ENCODE measurements around the gene RPS10.
A peak's percentile ranks its signal among the peaks of the same experiment; 100 is the strongest.

The RPS10 gene

DNA sequence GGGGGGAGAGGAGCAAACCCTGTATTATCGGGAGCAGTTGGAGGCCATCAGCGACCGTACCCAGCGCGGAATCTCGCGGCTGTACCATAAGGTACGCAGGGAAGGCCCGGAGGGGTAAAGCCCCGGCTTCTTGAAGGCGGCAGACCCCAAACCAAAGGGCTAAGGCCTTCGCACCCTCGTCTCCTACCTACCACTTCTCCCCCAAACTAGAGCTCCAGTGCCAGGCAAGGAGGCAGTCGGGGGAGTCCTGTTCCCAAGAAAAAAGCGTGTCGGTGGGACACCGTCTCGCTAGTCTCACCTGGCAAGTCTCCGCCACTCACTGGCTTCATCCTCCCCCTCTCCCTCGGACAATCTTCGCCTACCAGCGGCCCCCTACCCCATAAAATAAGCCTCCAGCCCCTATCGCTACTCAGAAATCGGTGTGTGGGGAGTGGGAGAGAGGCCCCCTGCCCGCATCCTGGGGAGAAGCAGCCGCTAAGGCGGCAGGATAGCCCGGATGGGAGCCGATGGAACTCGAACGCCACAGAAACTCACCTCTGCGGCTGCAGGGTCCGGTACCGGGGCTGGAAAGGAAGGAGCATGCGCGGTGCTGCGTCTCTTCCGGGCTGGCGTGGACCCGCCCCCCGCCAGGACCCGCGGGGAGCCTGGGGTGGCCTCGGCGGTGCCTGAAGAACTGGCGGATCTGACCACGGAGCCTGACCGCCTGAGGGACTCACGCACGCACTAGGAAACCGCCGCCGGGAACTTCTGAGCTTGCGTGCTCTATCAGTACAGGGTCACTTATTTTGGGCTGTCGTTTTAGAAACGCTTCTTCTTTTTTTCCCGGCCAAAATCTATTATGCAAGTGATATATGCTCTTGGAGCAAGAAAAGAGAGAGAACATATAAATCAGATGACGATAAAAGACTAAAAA is at the start of gene RPS10:
Gene RPS10 (minus strand): TSS at position 572 of the 913 bp plus-strand sequence. CDS start 848 bp downstream, outside the sequence.
- H3K9ac ChIP-seq (ENCODE audit: low read length) = peak within 1 kb of the TSS; percentile 96
- peaks cover 16% of the 10 kb centered on the region for H3K36me3 ChIP-seq (ENCODE audit: control insufficient read depth, insufficient read depth, low read length)
- peak within 1 kb of the TSS; percentile 93 for H3K4me3 ChIP-seq (ENCODE audit: low read length)
- H3K4me1 ChIP-seq (ENCODE audit: control insufficient read depth, insufficient read depth, low read length) = peaks cover 2% of the 10 kb centered on the region
- no peaks in the 10 kb centered on the region for H3K27me3 ChIP-seq (ENCODE audit: control insufficient read depth, insufficient read depth, low read length)
- H3K27ac ChIP-seq (ENCODE audit: low read depth, low read length) = peak within 1 kb of the TSS; percentile 87

DNA sequence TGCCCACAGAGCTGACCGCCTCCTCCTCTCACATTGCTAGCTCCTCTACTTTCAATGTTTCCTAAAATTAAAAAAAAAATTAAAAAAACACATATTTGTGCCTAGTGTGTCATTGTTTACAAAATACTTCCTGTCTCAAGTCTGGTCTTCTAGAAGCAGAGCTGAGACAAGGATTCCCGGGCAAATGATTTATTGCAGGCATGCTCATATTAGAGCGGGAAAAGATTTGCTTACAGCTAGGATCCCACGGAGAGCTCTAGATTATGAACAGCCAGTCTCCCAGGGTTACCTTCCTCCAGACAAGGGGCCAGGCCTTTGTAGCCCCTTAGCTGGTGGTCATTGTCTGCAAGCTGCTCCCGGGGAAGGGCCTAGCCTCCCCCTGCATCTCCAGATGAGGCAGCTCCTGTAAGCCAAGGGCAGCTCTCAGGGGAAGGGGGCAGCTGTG is 49.4 kb upstream of the RPS10 start:
- no peak overlapping the region for H3K4me3 ChIP-seq (ENCODE audit: low read length)
- no peak overlapping the region for H3K27ac ChIP-seq (ENCODE audit: low read depth, low read length)
- H3K36me3 ChIP-seq (ENCODE audit: control insufficient read depth, insufficient read depth, low read length) = no peaks in the 10 kb centered on the region
- H3K4me1 ChIP-seq (ENCODE audit: control insufficient read depth, insufficient read depth, low read length) = no peaks in the 10 kb centered on the region
- H3K27me3 ChIP-seq (ENCODE audit: control insufficient read depth, insufficient read depth, low read length) = no peaks in the 10 kb centered on the region
- H3K9ac ChIP-seq (ENCODE audit: low read length) = no peak overlapping the region

DNA sequence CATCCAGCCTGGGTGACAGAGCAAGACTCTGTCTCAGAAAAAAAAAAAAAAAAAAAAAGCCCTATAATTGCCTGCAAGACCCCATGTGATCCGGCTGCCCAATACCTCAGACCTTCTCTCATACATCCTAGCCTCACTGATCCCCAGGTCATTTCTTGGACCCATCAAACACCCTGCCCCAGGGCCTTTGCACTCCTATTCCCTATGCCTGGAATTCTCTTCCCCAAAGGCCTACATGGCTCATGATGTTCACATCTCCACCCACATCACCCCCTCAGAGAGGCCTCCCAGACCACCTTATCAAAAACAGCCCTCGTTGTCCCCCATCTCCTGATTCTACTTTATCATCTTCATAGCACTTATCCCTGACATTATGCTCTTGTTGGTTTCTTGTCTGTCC is 48.9 kb upstream of the RPS10 start:
- Histone ChIP-seq H3K36me3 (ENCODE audit: control insufficient read depth, insufficient read depth, low read length) (no peaks in the 10 kb centered on the region), H3K27me3 (ENCODE audit: control insufficient read depth, insufficient read depth, low read length) (no peaks in the 10 kb centered on the region), H3K4me3 (ENCODE audit: low read length) (no peak overlapping the region), H3K4me1 (ENCODE audit: control insufficient read depth, insufficient read depth, low read length) (no peaks in the 10 kb centered on the region), H3K27ac (ENCODE audit: low read depth, low read length) (no peak overlapping the region), H3K9ac (ENCODE audit: low read length) (no peak overlapping the region)

DNA sequence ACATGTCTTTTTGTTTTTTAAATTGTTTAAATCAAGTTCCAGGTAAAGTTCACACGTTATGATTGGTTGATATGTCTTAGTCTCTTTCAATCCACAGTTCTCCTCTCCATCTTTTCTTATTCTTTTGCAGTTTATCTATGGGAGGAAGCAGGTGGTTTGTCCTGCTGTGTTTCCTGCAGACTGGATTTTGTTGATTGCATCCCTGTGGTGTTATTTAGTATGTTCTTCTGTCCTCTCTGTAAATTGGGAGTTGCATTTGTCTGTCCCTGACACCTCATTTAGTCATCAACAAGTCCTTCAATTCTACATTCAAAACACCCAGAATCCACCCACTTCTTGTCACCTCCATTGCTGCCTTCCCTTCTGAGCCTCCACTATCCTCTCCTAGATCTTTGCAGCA is 48.1 kb upstream of the RPS10 start:
- H3K4me1 ChIP-seq (ENCODE audit: control insufficient read depth, insufficient read depth, low read length) = no peaks in the 10 kb centered on the region
- H3K9ac ChIP-seq (ENCODE audit: low read length) = no peak overlapping the region
- no peak overlapping the region for H3K4me3 ChIP-seq (ENCODE audit: low read length)
- H3K27me3 ChIP-seq (ENCODE audit: control insufficient read depth, insufficient read depth, low read length) = no peaks in the 10 kb centered on the region
- no peak overlapping the region for H3K27ac ChIP-seq (ENCODE audit: low read depth, low read length)
- H3K36me3 ChIP-seq (ENCODE audit: control insufficient read depth, insufficient read depth, low read length) = no peaks in the 10 kb centered on the region

DNA sequence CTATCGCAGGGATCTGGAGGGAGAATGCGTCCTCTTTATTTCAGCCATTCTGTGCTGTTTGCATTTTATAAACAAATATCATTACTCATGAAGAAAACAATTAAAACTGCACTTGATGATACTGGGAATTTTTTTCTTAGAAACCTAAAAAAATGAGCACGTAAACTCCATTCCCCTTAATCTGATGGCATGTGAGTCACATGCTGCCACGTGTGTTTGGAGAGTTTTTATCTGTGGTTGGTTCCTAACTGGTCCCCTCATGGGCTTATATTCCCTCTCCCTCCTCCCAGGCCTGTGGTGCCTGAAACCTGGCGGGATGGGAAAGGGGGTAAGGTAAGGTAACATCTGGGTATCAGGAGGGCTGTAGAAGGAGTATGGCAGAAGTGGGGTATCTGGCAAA is 46.6 kb upstream of the RPS10 start:
- Histone ChIP-seq H3K36me3 (ENCODE audit: control insufficient read depth, insufficient read depth, low read length) (no peaks in the 10 kb centered on the region), H3K4me1 (ENCODE audit: control insufficient read depth, insufficient read depth, low read length) (no peaks in the 10 kb centered on the region), H3K27me3 (ENCODE audit: control insufficient read depth, insufficient read depth, low read length) (no peaks in the 10 kb centered on the region), H3K27ac (ENCODE audit: low read depth, low read length) (no peak overlapping the region), H3K9ac (ENCODE audit: low read length) (no peak overlapping the region), H3K4me3 (ENCODE audit: low read length) (no peak overlapping the region)

DNA sequence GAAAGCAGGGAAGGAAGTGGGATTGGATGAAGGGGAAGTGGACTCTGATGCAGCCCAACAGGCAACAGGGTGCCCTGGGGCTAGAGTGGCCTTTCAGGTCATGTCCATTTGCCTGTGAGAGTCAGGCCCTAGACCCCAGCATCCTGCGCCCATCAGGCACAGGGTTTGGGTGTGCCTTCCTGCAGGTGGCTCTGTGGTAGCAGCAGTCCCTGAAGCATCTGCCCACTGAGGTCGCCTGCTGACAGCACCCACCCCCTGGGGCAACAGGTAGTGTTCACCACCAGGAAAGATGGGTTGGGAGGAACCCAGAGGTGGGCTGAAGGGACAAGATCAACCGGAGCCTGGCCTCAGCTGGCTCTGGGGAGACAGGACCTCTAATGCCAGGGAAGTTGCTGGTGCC is 43.6 kb upstream of the RPS10 start:
- Histone ChIP-seq H3K4me3 (ENCODE audit: low read length) (no peak overlapping the region), H3K4me1 (ENCODE audit: control insufficient read depth, insufficient read depth, low read length) (no peaks in the 10 kb centered on the region), H3K27me3 (ENCODE audit: control insufficient read depth, insufficient read depth, low read length) (peaks cover 17% of the 10 kb centered on the region), H3K27ac (ENCODE audit: low read depth, low read length) (no peak overlapping the region), H3K9ac (ENCODE audit: low read length) (no peak overlapping the region), H3K36me3 (ENCODE audit: control insufficient read depth, insufficient read depth, low read length) (no peaks in the 10 kb centered on the region)

DNA sequence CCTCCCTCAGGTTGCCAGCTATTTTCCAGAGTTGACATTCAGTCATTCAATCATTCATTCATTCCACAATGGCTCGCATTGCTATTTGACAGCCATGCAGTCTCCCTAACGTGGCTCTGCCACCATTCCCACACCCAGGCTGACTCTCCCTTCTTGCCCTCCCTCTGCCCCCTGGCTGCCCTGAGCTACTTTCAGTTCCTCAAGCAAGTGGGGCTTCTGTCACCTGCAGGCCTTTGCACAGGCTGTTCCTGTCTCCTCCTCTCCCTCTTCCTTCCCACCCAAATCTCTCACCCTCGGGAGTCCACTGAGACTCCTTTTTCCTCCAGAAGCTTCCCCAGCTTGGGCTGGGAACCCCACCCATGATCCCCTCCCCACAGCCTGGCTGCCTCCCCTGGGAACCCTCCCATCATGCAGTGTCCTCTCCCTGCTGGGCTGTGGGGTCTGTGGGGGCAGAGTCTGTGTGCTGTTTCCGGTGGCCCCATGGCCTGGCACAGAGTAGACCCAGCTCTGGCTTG is 42.6 kb upstream of the RPS10 start:
- no peak overlapping the region for H3K9ac ChIP-seq (ENCODE audit: low read length)
- no peaks in the 10 kb centered on the region for H3K36me3 ChIP-seq (ENCODE audit: control insufficient read depth, insufficient read depth, low read length)
- peaks cover 21% of the 10 kb centered on the region for H3K27me3 ChIP-seq (ENCODE audit: control insufficient read depth, insufficient read depth, low read length)
- H3K27ac ChIP-seq (ENCODE audit: low read depth, low read length) = no peak overlapping the region
- no peak overlapping the region for H3K4me3 ChIP-seq (ENCODE audit: low read length)
- no peaks in the 10 kb centered on the region for H3K4me1 ChIP-seq (ENCODE audit: control insufficient read depth, insufficient read depth, low read length)

DNA sequence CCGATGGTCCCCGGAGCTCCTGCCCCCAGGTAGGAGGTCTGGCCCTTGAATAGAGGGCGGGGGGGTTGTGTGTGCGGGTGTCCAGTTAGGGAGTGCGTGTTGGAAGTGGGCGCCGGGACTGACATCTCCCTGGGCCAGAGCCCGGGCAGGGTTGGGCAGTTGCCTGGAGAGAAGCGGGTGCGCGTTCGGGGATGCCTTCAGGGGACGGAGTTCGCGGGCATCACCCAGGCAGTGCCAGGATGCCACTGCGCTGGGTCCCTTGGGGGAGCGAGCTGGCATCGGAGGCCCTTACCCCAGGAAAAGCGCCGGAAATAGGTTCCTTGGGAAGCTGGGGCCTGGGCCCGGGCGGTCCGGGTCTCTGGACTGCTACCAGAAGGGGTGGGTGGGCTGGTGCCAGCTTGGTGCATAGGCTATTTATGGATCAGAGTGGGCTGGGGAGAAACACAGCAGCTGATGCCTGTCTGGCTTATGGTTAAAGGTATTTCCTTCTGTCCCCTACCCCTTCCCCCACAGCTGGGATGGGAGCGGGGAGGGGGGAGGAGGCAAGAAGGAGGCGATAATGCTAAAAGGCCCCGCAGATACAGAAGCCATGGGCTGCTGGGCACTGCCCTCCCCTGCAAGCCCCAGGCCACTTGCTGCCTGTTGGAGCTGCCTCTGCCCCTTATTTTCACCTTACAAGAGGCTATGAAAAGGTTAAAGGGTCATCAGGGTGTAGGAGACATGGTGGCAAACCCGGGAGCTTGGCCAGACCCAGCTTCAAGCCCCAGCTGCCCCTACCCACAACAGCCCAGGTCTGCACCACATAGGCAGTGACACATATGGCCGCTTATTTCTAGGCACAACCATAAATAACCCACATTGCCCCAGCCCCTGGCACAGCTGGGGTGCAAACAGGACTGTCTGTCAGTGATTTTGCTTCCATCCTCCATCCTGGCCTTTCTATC is 40.6 kb upstream of the RPS10 start:
- H3K4me1 ChIP-seq (ENCODE audit: control insufficient read depth, insufficient read depth, low read length) = no peaks in the 10 kb centered on the region
- H3K4me3 ChIP-seq (ENCODE audit: low read length) = peak overlapping the region; percentile 41
- H3K9ac ChIP-seq (ENCODE audit: low read length) = no peak overlapping the region
- H3K27ac ChIP-seq (ENCODE audit: low read depth, low read length) = no peak overlapping the region
- no peaks in the 10 kb centered on the region for H3K36me3 ChIP-seq (ENCODE audit: control insufficient read depth, insufficient read depth, low read length)
- peaks cover 21% of the 10 kb centered on the region for H3K27me3 ChIP-seq (ENCODE audit: control insufficient read depth, insufficient read depth, low read length)

DNA sequence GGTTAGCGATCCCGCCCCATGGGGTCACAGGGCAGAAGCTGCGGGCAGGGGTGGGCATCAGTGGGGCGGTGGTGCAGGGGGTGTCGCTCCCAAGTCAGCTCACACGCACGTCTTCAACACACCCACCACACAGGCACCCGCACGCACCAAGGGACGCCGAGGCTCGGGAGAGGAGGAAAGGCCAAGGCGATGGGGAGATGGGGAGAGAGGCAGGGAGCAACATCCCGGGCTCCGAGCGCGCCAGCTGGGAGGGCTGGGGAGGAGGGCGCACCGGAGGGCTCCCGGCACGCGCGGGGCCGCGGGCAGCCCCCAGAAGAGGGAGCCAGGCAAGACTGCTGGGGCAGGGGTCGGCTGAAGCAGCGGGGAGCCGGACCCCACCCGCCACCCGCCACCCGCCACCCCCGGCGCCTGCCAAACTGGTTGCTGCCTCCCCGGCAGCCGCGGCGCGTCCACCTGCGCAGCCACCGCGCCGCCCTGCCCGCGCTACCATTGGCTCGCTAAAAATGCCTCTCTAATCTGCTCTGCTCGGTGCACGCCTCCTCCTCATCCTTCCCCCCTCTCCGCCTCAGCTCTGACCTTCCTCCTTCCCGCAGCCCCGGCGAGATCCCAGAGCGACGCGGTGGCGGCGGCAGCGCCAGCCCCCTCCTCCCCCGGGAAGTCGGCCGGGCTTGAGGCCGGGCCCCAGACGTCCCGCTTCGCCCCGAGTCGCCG is 39.8 kb upstream of the RPS10 start, which contains the start of gene PACSIN1:
Gene PACSIN1 (plus strand): TSS at position 546 of the 711 bp plus-strand sequence. CDS start 60,230 bp downstream, outside the sequence.
- Histone ChIP-seq H3K36me3 (ENCODE audit: control insufficient read depth, insufficient read depth, low read length) (no peaks in the 10 kb centered on the region), H3K4me1 (ENCODE audit: control insufficient read depth, insufficient read depth, low read length) (no peaks in the 10 kb centered on the region), H3K27ac (ENCODE audit: low read depth, low read length) (no peak within 1 kb of the TSS), H3K27me3 (ENCODE audit: control insufficient read depth, insufficient read depth, low read length) (peaks cover 21% of the 10 kb centered on the region), H3K4me3 (ENCODE audit: low read length) (peak within 1 kb of the TSS; percentile 41), H3K9ac (ENCODE audit: low read length) (no peak within 1 kb of the TSS)

DNA sequence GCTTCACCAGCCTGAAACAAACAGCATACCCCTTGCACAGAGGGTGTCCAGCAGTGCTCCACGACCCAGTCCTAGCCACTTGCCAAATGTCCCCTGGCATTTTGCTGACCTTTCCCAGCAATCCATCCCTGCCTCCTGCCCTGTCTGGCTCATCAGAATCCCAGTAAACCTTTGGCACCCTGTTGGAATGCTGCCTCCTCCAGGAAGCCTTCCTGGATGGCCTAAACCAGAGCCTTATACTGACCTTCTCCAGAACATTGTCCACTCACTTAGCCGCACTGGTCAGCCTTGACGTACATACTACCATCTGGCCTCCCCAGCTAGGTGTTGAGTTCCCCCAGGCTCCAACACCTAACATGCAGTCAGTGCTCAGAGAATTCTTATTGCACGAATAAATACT is 38.0 kb upstream of the RPS10 start:
- Histone ChIP-seq H3K4me3 (ENCODE audit: low read length) (no peak overlapping the region), H3K36me3 (ENCODE audit: control insufficient read depth, insufficient read depth, low read length) (no peaks in the 10 kb centered on the region), H3K27me3 (ENCODE audit: control insufficient read depth, insufficient read depth, low read length) (peaks cover 21% of the 10 kb centered on the region), H3K27ac (ENCODE audit: low read depth, low read length) (no peak overlapping the region), H3K9ac (ENCODE audit: low read length) (no peak overlapping the region), H3K4me1 (ENCODE audit: control insufficient read depth, insufficient read depth, low read length) (no peaks in the 10 kb centered on the region)

DNA sequence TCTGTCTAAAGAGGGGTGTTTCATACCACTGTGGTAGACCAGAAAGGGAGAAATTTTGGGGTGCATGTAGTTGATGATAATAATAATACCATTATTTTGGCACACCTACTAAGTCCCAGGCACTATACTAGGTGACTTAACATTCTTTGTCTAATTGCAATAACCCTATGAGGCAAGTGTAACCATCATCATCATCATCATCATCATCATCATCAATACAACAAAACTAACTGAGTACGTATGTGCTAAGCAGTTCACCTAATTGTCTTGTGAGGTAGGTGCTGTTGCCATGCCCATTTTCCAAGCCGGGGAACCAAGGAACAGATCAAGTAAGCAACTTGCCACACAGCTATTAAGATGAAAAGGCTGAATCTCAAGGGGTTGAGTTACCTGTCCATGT is 37.4 kb upstream of the RPS10 start:
- no peak overlapping the region for H3K4me3 ChIP-seq (ENCODE audit: low read length)

More for the DNA sequence above, 37.4 kb upstream of the RPS10 start:
- no peak overlapping the region for H3K27ac ChIP-seq (ENCODE audit: low read depth, low read length)
- no peaks in the 10 kb centered on the region for H3K4me1 ChIP-seq (ENCODE audit: control insufficient read depth, insufficient read depth, low read length)
- H3K36me3 ChIP-seq (ENCODE audit: control insufficient read depth, insufficient read depth, low read length) = no peaks in the 10 kb centered on the region
- H3K27me3 ChIP-seq (ENCODE audit: control insufficient read depth, insufficient read depth, low read length) = peaks cover 21% of the 10 kb centered on the region
- H3K9ac ChIP-seq (ENCODE audit: low read length) = no peak overlapping the region

Data from rectal smooth muscle tissue (tissue), 1 donor.